SHP77 treated with DMSO at 0.1 percent for 48 hours (cell line): Measurements from ENCODE around the gene KRT33B.
"Not testable (repeated sequence)": the region's sequence is repeated elsewhere in the genome, so short reads cannot be mapped to it uniquely, and the experiment has no call there.

Experiments used
- DNase-seq: peaks from one replicate; lab custom pipeline; 2025; lab: John Stamatoyannopoulos, UW

The KRT33B gene

GRCh38 chr17:41347869-41348760 is 21.5 kb downstream of the KRT33B start:
- DNase-seq = no peak

GRCh38 chr17:41346421-41346820 is 23.2 kb downstream of the KRT33B start:
- not testable (repeated sequence) for DNase-seq

GRCh38 chr17:41345992-41346391 is 23.6 kb downstream of the KRT33B start:
- DNase-seq = no peak

GRCh38 chr17:41343029-41343428 is 26.6 kb downstream of the KRT33B start:
- DNase-seq = no peak

- DNase-seq = no peak
Measured at GRCh38 chr17:41340934-41341861, 28.4 kb downstream of the KRT33B start.

GRCh38 chr17:41340494-41340893 is 29.1 kb downstream of the KRT33B start:
- DNase-seq = no peak

GRCh38 chr17:41339571-41340172 is 29.9 kb downstream of the KRT33B start:
- no peak for DNase-seq

GRCh38 chr17:41338961-41339485 is 30.6 kb downstream of the KRT33B start:
- no peak for DNase-seq

GRCh38 chr17:41335747-41336146 is 33.9 kb downstream of the KRT33B start:
- DNase-seq = no peak

GRCh38 chr17:41334385-41335305 is 35.0 kb downstream of the KRT33B start:
- DNase-seq = no peak

GRCh38 chr17:41333836-41334235 is 35.8 kb downstream of the KRT33B start:
- DNase-seq = no peak

GRCh38 chr17:41333098-41333497 is 36.5 kb downstream of the KRT33B start:
- DNase-seq = no peak

- no peak for DNase-seq
Measured at GRCh38 chr17:41332239-41332638, 37.4 kb downstream of the KRT33B start.

- no peak for DNase-seq
Measured at GRCh38 chr17:41331606-41332005, 38.0 kb downstream of the KRT33B start.

- no peak for DNase-seq
Measured at GRCh38 chr17:41329279-41329948, 40.2 kb downstream of the KRT33B start.

- DNase-seq = no peak
Measured at GRCh38 chr17:41328207-41328606, 41.4 kb downstream of the KRT33B start.

- no peak for DNase-seq
Measured at GRCh38 chr17:41327411-41328120, 42.0 kb downstream of the KRT33B start.

- DNase-seq = no peak
Measured at GRCh38 chr17:41326173-41327145, 43.2 kb downstream of the KRT33B start.

- no peak for DNase-seq
Measured at GRCh38 chr17:41325611-41326010, 44.0 kb downstream of the KRT33B start.
